ENCODE measurements around the gene C10orf143.
"Not testable (repeated sequence)": the region's sequence is repeated elsewhere in the genome, so short reads cannot be mapped to it uniquely, and the experiment has no call there.

C10orf143 gene

GRCh38 chr10:130110246-130111112 is at the start of gene C10orf143:
TSS of gene C10orf143 (minus strand) at chr10:130110830. CDS start at chr10:130110772, 58 bp downstream.
- peak; percentile 91 for DNase-seq (ENCODE audit: low spot score)

GRCh38 chr10:130159192-130159794 is 48.7 kb upstream of the C10orf143 start:
- no peak for DNase-seq (ENCODE audit: low spot score)

- no peak for DNase-seq (ENCODE audit: low spot score)
Observed at GRCh38 chr10:130146042-130146441, 35.4 kb upstream of the C10orf143 start.

GRCh38 chr10:130141878-130142277 is 31.2 kb upstream of the C10orf143 start:
- no peak for DNase-seq (ENCODE audit: low spot score)

- no peak for DNase-seq (ENCODE audit: low spot score)
Observed at GRCh38 chr10:130141460-130141859, 30.8 kb upstream of the C10orf143 start.

- DNase-seq (ENCODE audit: low spot score): no peak
Observed at GRCh38 chr10:130141038-130141437, 30.4 kb upstream of the C10orf143 start.

- DNase-seq (ENCODE audit: low spot score): no peak
Observed at GRCh38 chr10:130140425-130140824, 29.8 kb upstream of the C10orf143 start.

- no peak for DNase-seq (ENCODE audit: low spot score)
Observed at GRCh38 chr10:130138479-130138866, 27.8 kb upstream of the C10orf143 start.

- no peak for DNase-seq (ENCODE audit: low spot score)
Observed at GRCh38 chr10:130137659-130138478, 27.2 kb upstream of the C10orf143 start.

GRCh38 chr10:130137090-130137448 is 26.4 kb upstream of the C10orf143 start:
- no peak for DNase-seq (ENCODE audit: low spot score)

GRCh38 chr10:130136226-130137089 is 25.8 kb upstream of the C10orf143 start, which contains the start of gene GLRX3:
TSS of gene GLRX3 (plus strand) at chr10:130136391. CDS start at chr10:130136421, 30 bp downstream.
- DNase-seq (ENCODE audit: low spot score): peak; percentile 92

GRCh38 chr10:130135676-130136225 is 25.1 kb upstream of the C10orf143 start:
- no peak for DNase-seq (ENCODE audit: low spot score)

- no peak for DNase-seq (ENCODE audit: low spot score)
Observed at GRCh38 chr10:130128922-130129321, 18.3 kb upstream of the C10orf143 start.

- no peak for DNase-seq (ENCODE audit: low spot score)
Observed at GRCh38 chr10:130128062-130128781, 17.6 kb upstream of the C10orf143 start.

- DNase-seq (ENCODE audit: low spot score): peak; percentile 75
Observed at GRCh38 chr10:130127364-130128061, 16.9 kb upstream of the C10orf143 start.

- no peak for DNase-seq (ENCODE audit: low spot score)
Observed at GRCh38 chr10:130121486-130122079, 11.0 kb upstream of the C10orf143 start.

GRCh38 chr10:130117535-130117934 is 6.9 kb upstream of the C10orf143 start:
- DNase-seq (ENCODE audit: low spot score): not testable (repeated sequence)

GRCh38 chr10:130116942-130117341 is 6.3 kb upstream of the C10orf143 start:
- not testable (repeated sequence) for DNase-seq (ENCODE audit: low spot score)

- DNase-seq (ENCODE audit: low spot score): no peak
Observed at GRCh38 chr10:130112821-130113220, 2.2 kb upstream of the C10orf143 start.

- no peak for DNase-seq (ENCODE audit: low spot score)
Observed at GRCh38 chr10:130111852-130112180, 1.2 kb upstream of the C10orf143 start.
